HCEC 1CT (cell line): ENCODE measurements around the gene GADD45B.
"Not testable (repeated sequence)": the region's sequence is repeated elsewhere in the genome, so short reads cannot be mapped to it uniquely, and the experiment has no call there.

Source experiments
- DNase-seq: peaks from one replicate; pipeline ENCODE4 v3.0.0-alpha.2; 2017

GADD45B gene

GRCh38 chr19:2469915-2470200 is 6.1 kb upstream of the GADD45B start:
- DNase-seq, result not testable (repeated sequence)

GRCh38 chr19:2474232-2475017 is 1.5 kb upstream of the GADD45B start:
- DNase-seq, result peak; percentile 76

- peak; percentile 64 for DNase-seq
Observed at GRCh38 chr19:2475018-2475701, 767 bp upstream of the GADD45B start.

- DNase-seq, result peak; percentile 60
Observed at GRCh38 chr19:2476451-2477140, 669 bp downstream of the GADD45B start.

GRCh38 chr19:2477141-2477710 is 1.3 kb downstream of the GADD45B start:
- DNase-seq, result peak; percentile 38

GRCh38 chr19:2477732-2478191 is 1.8 kb downstream of the GADD45B start:
- DNase-seq, result peak; percentile 22

- peak; percentile 74 for DNase-seq
Observed at GRCh38 chr19:2478278-2478755, 2.4 kb downstream of the GADD45B start.

GRCh38 chr19:2478756-2479555 is 3.0 kb downstream of the GADD45B start:
- peak; percentile 72 for DNase-seq

- no peak for DNase-seq
Observed at GRCh38 chr19:2479556-2480194, 3.7 kb downstream of the GADD45B start.

GRCh38 chr19:2481466-2481865 is 5.5 kb downstream of the GADD45B start:
- DNase-seq, result no peak

GRCh38 chr19:2482354-2483038 is 6.6 kb downstream of the GADD45B start:
- no peak for DNase-seq

- no peak for DNase-seq
Observed at GRCh38 chr19:2483084-2483483, 7.2 kb downstream of the GADD45B start.

GRCh38 chr19:2483484-2484151 is 7.7 kb downstream of the GADD45B start:
- no peak for DNase-seq

GRCh38 chr19:2484178-2484937 is 8.4 kb downstream of the GADD45B start:
- no peak for DNase-seq

- DNase-seq, result no peak
Observed at GRCh38 chr19:2485428-2485827, 9.5 kb downstream of the GADD45B start.

- no peak for DNase-seq
Observed at GRCh38 chr19:2487090-2487489, 11.2 kb downstream of the GADD45B start.

GRCh38 chr19:2487842-2488241 is 11.9 kb downstream of the GADD45B start:
- no peak for DNase-seq

GRCh38 chr19:2488405-2488941 is 12.5 kb downstream of the GADD45B start:
- no peak for DNase-seq

- peak; percentile 39 for DNase-seq
Observed at GRCh38 chr19:2488942-2489731, 13.2 kb downstream of the GADD45B start.
